Endothelial cell of umbilical vein (primary cell): ENCODE measurements around the gene ANXA2. TPM values are rescaled to one million over a fixed set of nuclear protein-coding genes. Genes with fewer than 3 reads are reported as not detected.
A peak's percentile ranks its signal among the peaks of the same experiment; 100 is the strongest.

Experiments
- BruUV-seq: library from RNA; stranded (reverse); fragments of 400-500 nt; replicated peaks from 2 replicates; lab custom pipeline; 2021; lab: Mats Ljungman, UMichigan
- CTCF ChIA-PET: fragments of 300-600, 350-600 bp; sonication (Branson Sonifier 250); formaldehyde crosslinking; loops from one replicate; lab custom pipeline; 2021; ENCODE audit warnings: antibody characterized with exemption, inconsistent platforms; lab: Charles Lee
- POLR2A ChIA-PET: fragments of 300-600, 350-600 bp; sonication (Branson Sonifier 250); formaldehyde crosslinking; loops from one replicate; lab custom pipeline; 2021; ENCODE audit warnings: antibody characterized with exemption, inconsistent platforms; lab: Charles Lee
- DNase-seq: peaks from one replicate; pipeline ENCODE4 v3.0.0-alpha.2; 2011; ENCODE audit warnings: low read depth, low spot score
- FAIRE-seq: peaks from 2 replicates; lab custom pipeline; 2011; peaks lifted over from hg19 to GRCh38; lab: Jason Lieb, UNC
- H2AFZ ChIP-seq: 2 replicates; pipeline ENCODE4 v1.6.0; 2012; ENCODE audit warnings: low read depth, low read length, control low read depth, inconsistent platforms
- H3K27ac ChIP-seq: 2 replicates; pipeline ENCODE4 v1.5.1; 2011; ENCODE audit warnings: low read depth, mild to moderate bottlenecking, control low read depth, low read length, moderate library complexity; ENCODE audit not compliant: insufficient read depth
- H3K27me3 ChIP-seq, 2 experiments: 2 replicates each; pipeline versions ENCODE4 v1.6.0 to v1.6.1; 2011; ENCODE audit warnings: low read length in 2 of 2, mixed read lengths in 1 of 2; ENCODE audit not compliant: control insufficient read depth in 2 of 2, insufficient read depth in 2 of 2
- H3K36me3 ChIP-seq, 2 experiments: 2 replicates in 1 of 2; 3 replicates in 1 of 2; pipeline ENCODE4 v1.5.1; 2011; ENCODE audit warnings: low read length in 2 of 2, mild to moderate bottlenecking in 1 of 2, moderate library complexity in 1 of 2; ENCODE audit not compliant: control insufficient read depth in 2 of 2, insufficient read depth in 2 of 2; ENCODE audit errors: extremely low read depth in 1 of 2
- H3K4me1 ChIP-seq: 3 replicates; pipeline ENCODE4 v1.5.1; 2011; ENCODE audit warnings: mild to moderate bottlenecking, low read length; ENCODE audit not compliant: control insufficient read depth, insufficient read depth; ENCODE audit errors: extremely low read depth
- H3K4me2 ChIP-seq: 2 replicates; pipeline ENCODE4 v1.6.1; 2011; ENCODE audit warnings: low read length, control low read depth, mixed read lengths; ENCODE audit not compliant: insufficient read depth
- H3K4me3 ChIP-seq, 3 experiments: fragments of 200-600 bp in 1 of 3; sonication (generic), shearing (Covaris generic) in 1 of 3; replicated peaks in 1 of 3; 2 replicates each; pipeline ENCODE4 v1.5.1; 2011 to 2016; ENCODE audit warnings: control low read depth in 3 of 3, low read length in 3 of 3, mild to moderate bottlenecking in 2 of 3, inconsistent platforms in 1 of 3, low read depth in 1 of 3, moderate library complexity in 1 of 3; ENCODE audit not compliant: insufficient read depth in 1 of 3
- H3K79me2 ChIP-seq: 2 replicates; pipeline ENCODE4 v1.6.0; 2012; ENCODE audit warnings: low read length, inconsistent platforms; ENCODE audit not compliant: control insufficient read depth, insufficient read depth
- H3K9ac ChIP-seq: replicated peaks from 2 replicates; pipeline ENCODE3; 2011; ENCODE audit warnings: low read length, control low read depth; ENCODE audit not compliant: insufficient read depth; ENCODE audit errors: extremely low read depth
- H3K9me1 ChIP-seq: replicated peaks from 3 replicates; pipeline ENCODE4 v1.6.0; 2011; ENCODE audit warnings: mild to moderate bottlenecking, low read length; ENCODE audit not compliant: control insufficient read depth, insufficient read depth; ENCODE audit errors: extremely low read depth
- H3K9me3 ChIP-seq: replicated peaks from 2 replicates; pipeline ENCODE4 v1.5.1; 2012; ENCODE audit warnings: low read length, inconsistent platforms; ENCODE audit not compliant: control insufficient read depth, insufficient read depth
- H4K20me1 ChIP-seq: replicated peaks from 2 replicates; pipeline ENCODE3; 2011; ENCODE audit warnings: mild to moderate bottlenecking, low read length; ENCODE audit not compliant: control insufficient read depth, insufficient read depth; ENCODE audit errors: extremely low read depth
- EZH2 ChIP-seq: IDR thresholded peaks from 2 replicates; pipeline ENCODE4 v1.6.1; 2012; ENCODE audit warnings: borderline replicate concordance, low read depth, mild to moderate bottlenecking, moderate library complexity, low read length, inconsistent platforms; ENCODE audit not compliant: severe bottlenecking
- FOS ChIP-seq: IDR thresholded peaks from 2 replicates; pipeline ENCODE4 v1.6.1; 2011; ENCODE audit warnings: mild to moderate bottlenecking, low read length, moderate library complexity, borderline replicate concordance; ENCODE audit not compliant: insufficient read depth
- GATA2 ChIP-seq: IDR thresholded peaks from 2 replicates; pipeline ENCODE4 v1.7.0; 2011; ENCODE audit warnings: low read depth, mild to moderate bottlenecking, moderate library complexity, mixed read lengths, low read length; ENCODE audit not compliant: insufficient read length, insufficient read depth
- JUN ChIP-seq: IDR thresholded peaks from 2 replicates; pipeline ENCODE4 v1.6.1; 2011; ENCODE audit warnings: borderline replicate concordance, low read depth; ENCODE audit not compliant: insufficient read length, insufficient read depth
- MYC ChIP-seq: IDR thresholded peaks from one replicate; pipeline ENCODE4 v1.6.1; 2011; ENCODE audit warnings: mild to moderate bottlenecking, low read depth, low read length
- POLR2A ChIP-seq: IDR thresholded peaks from 2 replicates; pipeline ENCODE4 v1.6.1; 2012; ENCODE audit warnings: low read depth, mild to moderate bottlenecking, control low read depth, low read length
- POLR2AphosphoS5 ChIP-seq: IDR thresholded peaks from 2 replicates; pipeline ENCODE4 v1.6.1; 2012; ENCODE audit warnings: low read depth, mild to moderate bottlenecking, control low read depth, low read length, moderate library complexity; ENCODE audit not compliant: insufficient read depth
- dilution Hi-C: fragments of 300-500 bp; cut with MboI; formaldehyde crosslinking; loops from one replicate; pipeline ENCODE4 v1.15.0; 2019; ENCODE audit warnings: low sequenced_read_pairs; ENCODE audit not compliant: extremely low pct_ligation_motif_present
- intact Hi-C: fragments of 100-400 bp; cut with micrococcal nuclease; formaldehyde crosslinking; loops from one replicate; pipeline ENCODE4 v1.10.0; 2022
- polyA plus RNA-seq, 4 experiments: library from polyadenylated mRNA; depleted of rRNA in 3 of 4; stranded (reverse) in 3 of 4; unstranded in 1 of 4; fragments of >200 nt; gene quantifications; 2 replicates each; pipeline versions ENCODE4 v1.2.1 to v1.2.3, GENCODE V29; 2011 to 2012; ENCODE audit warnings: missing spikeins in 1 of 4
- total RNA-seq: library from RNA; stranded (reverse); gene quantifications from 2 replicates; pipeline ENCODE4 v1.2.3, GENCODE V29; 2021
- TF ChIP-seq, protein P1 (sequence below), 2 donors: IDR thresholded peaks; 1 replicate in 1 of 2; 2 replicates in 1 of 2; pipeline ENCODE4 v1.5.1; 2011; ENCODE audit warnings: low read length in 2 of 2, mild to moderate bottlenecking in 2 of 2, moderate library complexity in 2 of 2, control low read depth in 1 of 2, inconsistent platforms in 1 of 2, low read depth in 1 of 2; ENCODE audit not compliant: insufficient read depth in 1 of 2; ENCODE audit errors: extremely low read depth in 1 of 2
- TF ChIP-seq, protein P2 (sequence below): IDR thresholded peaks from 2 replicates; pipeline ENCODE4 v1.6.1; 2011; ENCODE audit not compliant: insufficient read depth, insufficient read length

ANXA2 gene
- total and polyA plus RNA-seq, 2 donors (not counting 3 experiments of a cell fraction or from before 2014, with no cell fraction given) = 2,725 to 3,299 TPM

GRCh38 chr15:60370869-60371136 is 27.0 kb downstream of the ANXA2 start:
- no peak overlapping the region for H2AFZ ChIP-seq
- peaks cover 14 to 29% of the 10 kb centered on the region in 2 experiments for H3K36me3 ChIP-seq
- H3K4me1 ChIP-seq = peaks cover 67% of the 10 kb centered on the region
- H3K9me1 ChIP-seq = no peaks in the 10 kb centered on the region
- H3K27me3 ChIP-seq = no peaks in the 10 kb centered on the region
- CTCF ChIA-PET = interaction anchor here (0.8 to 2.4 kb wide), 8 partner anchors 8 to 80 kb away, joined by 3 to 17 read pairs (median 6); no protein-coding TSS in a partner anchor
- TF ChIP-seq FOS (no peak), JUN (no peak), POLR2AphosphoS5 (no peak)
- H4K20me1 ChIP-seq = no peaks in the 10 kb centered on the region
- H3K4me3 ChIP-seq = peak overlapping the region in 1 of 3 experiments; percentile 28
- BruUV-seq = TSS peak; percentile 71
- FAIRE-seq (no peak), DNase-seq (no peak)
- H3K9ac ChIP-seq = peak overlapping the region; percentile 90
- no peaks in the 10 kb centered on the region for H3K9me3 ChIP-seq
- intact Hi-C loops (loop anchor here (2.0 kb wide), 5 partner anchors 22 to 682 kb away; partner anchors contain the start of genes BNIP2 and ICE2), dilution Hi-C loops (no loop called here)
- peaks cover 39% of the 10 kb centered on the region for H3K79me2 ChIP-seq
- POLR2A ChIA-PET = interaction anchor here (1.0 to 2.5 kb wide), 4 partner anchors 9 to 71 kb away, joined by 3 to 27 read pairs (median 4); partner anchors contain the start of gene ANXA2
- peak overlapping the region; percentile 71 for H3K4me2 ChIP-seq
- peak overlapping the region; percentile 98 for H3K27ac ChIP-seq

DNA sequence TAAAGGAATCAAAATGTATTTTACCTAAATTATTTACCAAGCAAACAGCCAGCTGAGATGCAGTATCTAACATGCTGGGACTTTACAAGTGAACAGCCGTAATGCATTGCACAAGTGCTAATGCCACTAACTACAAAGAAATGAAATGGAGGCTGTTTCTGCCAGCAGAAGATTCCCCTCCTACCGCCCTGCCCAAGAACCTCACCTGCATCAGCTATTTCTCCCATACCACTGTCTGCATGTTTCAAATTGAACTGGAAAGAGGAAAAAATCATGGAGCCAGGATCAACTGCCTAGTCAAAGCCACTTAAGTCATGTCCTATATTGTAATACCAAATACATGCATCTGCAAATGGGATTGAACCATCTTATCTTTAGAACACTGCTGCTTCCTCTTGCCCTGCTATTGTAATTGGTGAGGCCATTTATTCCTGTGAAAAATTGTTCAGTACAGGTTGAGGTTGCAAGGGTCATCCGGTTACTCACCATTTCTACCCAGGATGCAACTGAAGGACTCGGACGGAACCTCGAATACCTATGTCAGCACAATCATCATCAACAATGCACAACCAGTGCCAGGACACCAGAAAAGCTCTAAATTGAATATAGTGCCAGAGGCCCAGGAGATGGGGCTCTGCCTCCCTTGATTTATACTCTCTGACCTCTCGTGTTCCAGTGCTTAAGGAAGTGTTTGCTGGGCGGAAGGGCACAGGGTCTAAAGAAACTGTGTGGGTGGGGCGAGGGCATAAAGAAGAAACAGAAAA is 27.5 kb downstream of the ANXA2 start:
- peak; percentile 100 for DNase-seq
- H3K79me2 ChIP-seq = peaks cover 37% of the 10 kb centered on the region
- ChIA-PET POLR2A (interaction anchor here (1.0 to 2.5 kb wide), 4 partner anchors 8 to 72 kb away, joined by 3 to 27 read pairs (median 4); partner anchors contain the start of gene ANXA2), CTCF (interaction anchor here (0.6 to 2.4 kb wide), 8 partner anchors 9 to 74 kb away, joined by 3 to 17 read pairs (median 6); no protein-coding TSS in a partner anchor)
- H2AFZ ChIP-seq = no peak overlapping the region
- H3K4me1 ChIP-seq = peaks cover 64% of the 10 kb centered on the region
- no peaks in the 10 kb centered on the region for H3K9me1 ChIP-seq
- peak overlapping the region; percentile 90 for H3K9ac ChIP-seq
- no TSS peak for BruUV-seq
- no peaks in the 10 kb centered on the region for H3K27me3 ChIP-seq
- H3K27ac ChIP-seq = peak overlapping the region; percentile 98
- H4K20me1 ChIP-seq = no peaks in the 10 kb centered on the region
- no peak for TF ChIP-seq MYC
- peak; percentile 96 for TF ChIP-seq GATA2
- TF ChIP-seq EZH2 = no peak
- TF ChIP-seq FOS = peak; percentile 93
- TF ChIP-seq, protein P1, sequence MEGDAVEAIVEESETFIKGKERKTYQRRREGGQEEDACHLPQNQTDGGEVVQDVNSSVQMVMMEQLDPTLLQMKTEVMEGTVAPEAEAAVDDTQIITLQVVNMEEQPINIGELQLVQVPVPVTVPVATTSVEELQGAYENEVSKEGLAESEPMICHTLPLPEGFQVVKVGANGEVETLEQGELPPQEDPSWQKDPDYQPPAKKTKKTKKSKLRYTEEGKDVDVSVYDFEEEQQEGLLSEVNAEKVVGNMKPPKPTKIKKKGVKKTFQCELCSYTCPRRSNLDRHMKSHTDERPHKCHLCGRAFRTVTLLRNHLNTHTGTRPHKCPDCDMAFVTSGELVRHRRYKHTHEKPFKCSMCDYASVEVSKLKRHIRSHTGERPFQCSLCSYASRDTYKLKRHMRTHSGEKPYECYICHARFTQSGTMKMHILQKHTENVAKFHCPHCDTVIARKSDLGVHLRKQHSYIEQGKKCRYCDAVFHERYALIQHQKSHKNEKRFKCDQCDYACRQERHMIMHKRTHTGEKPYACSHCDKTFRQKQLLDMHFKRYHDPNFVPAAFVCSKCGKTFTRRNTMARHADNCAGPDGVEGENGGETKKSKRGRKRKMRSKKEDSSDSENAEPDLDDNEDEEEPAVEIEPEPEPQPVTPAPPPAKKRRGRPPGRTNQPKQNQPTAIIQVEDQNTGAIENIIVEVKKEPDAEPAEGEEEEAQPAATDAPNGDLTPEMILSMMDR (IDR thresholded peaks at IDR 0.05; ENCODE audit: extremely low read depth in 1 of 2, insufficient read depth in 1 of 2, low read depth in 1 of 2, low read length in 2 of 2) = no peak
- peak; percentile 87 for TF ChIP-seq POLR2A
- TF ChIP-seq POLR2AphosphoS5 = peak; percentile 99
- TF ChIP-seq, protein P2, sequence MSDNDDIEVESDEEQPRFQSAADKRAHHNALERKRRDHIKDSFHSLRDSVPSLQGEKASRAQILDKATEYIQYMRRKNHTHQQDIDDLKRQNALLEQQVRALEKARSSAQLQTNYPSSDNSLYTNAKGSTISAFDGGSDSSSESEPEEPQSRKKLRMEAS = no peak
- peak; percentile 99 for TF ChIP-seq JUN
- peaks cover 12 to 28% of the 10 kb centered on the region in 2 experiments for H3K36me3 ChIP-seq
- no peaks in the 10 kb centered on the region for H3K9me3 ChIP-seq
- peak; percentile 99 for FAIRE-seq
- H3K4me2 ChIP-seq = peak overlapping the region; percentile 71
- dilution Hi-C loops (no loop called here), intact Hi-C loops (loop anchor here (2.0 kb wide), 5 partner anchors 23 to 681 kb away; partner anchors contain the start of genes BNIP2 and ICE2)
- H3K4me3 ChIP-seq = peak overlapping the region in 1 of 3 experiments; percentile 28
